Measurements from ENCODE around the gene AGPS. TPM values are rescaled to one million over a fixed set of nuclear protein-coding genes. Genes with fewer than 3 reads are reported as not detected.
"Not testable (repeated sequence)": the region's sequence is repeated elsewhere in the genome, so short reads cannot be mapped to it uniquely, and the experiment has no call there.

Gene AGPS
- 10 to 100 TPM; 73.1 to 80.1 (median 73.7) TPM for total RNA-seq

GRCh38 chr2:177392373-177393202, at the start of gene AGPS:
Gene AGPS, plus strand, starts transcription at chr2:177392773. Its CDS starts 17 bp downstream, at chr2:177392790.
- peaks cover 10% of the 10 kb centered on the region for H3K36me3 Mint-ChIP-seq (ENCODE audit: insufficient read depth)

GRCh38 chr2:177343773-177344172, 48.8 kb upstream of the AGPS start:
- ATAC-seq (no peak), DNase-seq (no peak)
- H3K4me3 Mint-ChIP-seq = no peak overlapping the region
- no peaks in the 10 kb centered on the region for H3K27me3 Mint-ChIP-seq (ENCODE audit: low read depth)
- H3K9me3 Mint-ChIP-seq = no peaks in the 10 kb centered on the region
- no peaks in the 10 kb centered on the region for H3K4me1 Mint-ChIP-seq (ENCODE audit: low read depth)
- peaks cover 2% of the 10 kb centered on the region for H3K36me3 Mint-ChIP-seq (ENCODE audit: insufficient read depth)

More at GRCh38 chr2:177392373-177393202, at the start of gene AGPS:
- peaks cover 47% of the 10 kb centered on the region for H3K4me1 Mint-ChIP-seq (ENCODE audit: low read depth)
- no peaks in the 10 kb centered on the region for H3K27me3 Mint-ChIP-seq (ENCODE audit: low read depth)
- H3K4me3 Mint-ChIP-seq = peak within 1 kb of the TSS; percentile 87
- no peaks in the 10 kb centered on the region for H3K9me3 Mint-ChIP-seq
- ATAC-seq (peak; percentile 90 to 93), DNase-seq (peak; percentile 68)

- ATAC-seq (no peak), DNase-seq (no peak)
- Mint-ChIP-seq H3K4me1 (ENCODE audit: low read depth) (no peaks in the 10 kb centered on the region), H3K36me3 (ENCODE audit: insufficient read depth) (peaks cover 2% of the 10 kb centered on the region), H3K27me3 (ENCODE audit: low read depth) (no peaks in the 10 kb centered on the region), H3K4me3 (no peak overlapping the region), H3K9me3 (no peaks in the 10 kb centered on the region)
Observed at GRCh38 chr2:177344316-177344715, 48.3 kb upstream of the AGPS start.

- no peaks in the 10 kb centered on the region for H3K4me1 Mint-ChIP-seq (ENCODE audit: low read depth)
- ATAC-seq (no peak), DNase-seq (no peak)
- peaks cover 2% of the 10 kb centered on the region for H3K36me3 Mint-ChIP-seq (ENCODE audit: insufficient read depth)
- H3K9me3 Mint-ChIP-seq = no peaks in the 10 kb centered on the region
- no peaks in the 10 kb centered on the region for H3K27me3 Mint-ChIP-seq (ENCODE audit: low read depth)
- no peak overlapping the region for H3K4me3 Mint-ChIP-seq
Observed at GRCh38 chr2:177346192-177346591, 46.4 kb upstream of the AGPS start.

GRCh38 chr2:177347570-177347969, 45.0 kb upstream of the AGPS start:
- no peak for ATAC-seq
- Mint-ChIP-seq H3K27me3 (ENCODE audit: low read depth) (no peaks in the 10 kb centered on the region), H3K36me3 (ENCODE audit: insufficient read depth) (no peaks in the 10 kb centered on the region), H3K9me3 (no peaks in the 10 kb centered on the region), H3K4me1 (ENCODE audit: low read depth) (peaks cover 4% of the 10 kb centered on the region), H3K4me3 (no peak overlapping the region)
- DNase-seq = no peak

DNA sequence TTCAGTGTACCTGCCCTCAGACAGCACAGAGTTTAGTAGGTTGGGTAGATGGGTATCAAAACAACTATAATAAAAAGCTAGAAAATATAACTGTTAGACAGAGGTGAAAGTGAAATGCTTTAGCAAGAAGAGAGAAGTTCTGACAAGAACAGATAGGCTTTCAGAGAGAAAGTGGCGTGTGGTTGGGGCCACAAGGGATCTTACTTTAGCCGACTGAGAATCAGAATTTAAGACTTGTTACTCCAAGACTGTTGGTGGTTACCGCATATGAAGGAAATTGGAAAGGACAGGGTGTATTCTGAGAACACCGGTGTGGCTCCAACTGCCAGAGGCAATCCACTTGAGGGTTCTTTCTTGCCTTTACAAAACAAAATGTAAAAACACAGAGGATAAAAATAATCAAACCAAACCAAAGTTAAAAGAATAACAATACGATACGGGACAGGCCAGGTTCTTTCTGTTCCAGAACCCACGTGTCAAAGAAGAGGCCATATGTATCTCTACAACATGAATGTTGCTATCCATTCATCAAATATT, 44.4 kb upstream of the AGPS start:
- H3K4me3 Mint-ChIP-seq = no peak overlapping the region
- DNase-seq (no peak), ATAC-seq (no peak)
- no peaks in the 10 kb centered on the region for H3K27me3 Mint-ChIP-seq (ENCODE audit: low read depth)
- no peaks in the 10 kb centered on the region for H3K9me3 Mint-ChIP-seq
- H3K4me1 Mint-ChIP-seq (ENCODE audit: low read depth) = peaks cover 9% of the 10 kb centered on the region
- H3K36me3 Mint-ChIP-seq (ENCODE audit: insufficient read depth) = no peaks in the 10 kb centered on the region

- Mint-ChIP-seq H3K4me1 (ENCODE audit: low read depth) (peaks cover 9% of the 10 kb centered on the region), H3K27me3 (ENCODE audit: low read depth) (no peaks in the 10 kb centered on the region), H3K4me3 (no peak overlapping the region), H3K36me3 (ENCODE audit: insufficient read depth) (no peaks in the 10 kb centered on the region), H3K9me3 (no peaks in the 10 kb centered on the region)
- DNase-seq (no peak), ATAC-seq (no peak)
Observed at GRCh38 chr2:177348733-177349693, 43.6 kb upstream of the AGPS start.

DNA sequence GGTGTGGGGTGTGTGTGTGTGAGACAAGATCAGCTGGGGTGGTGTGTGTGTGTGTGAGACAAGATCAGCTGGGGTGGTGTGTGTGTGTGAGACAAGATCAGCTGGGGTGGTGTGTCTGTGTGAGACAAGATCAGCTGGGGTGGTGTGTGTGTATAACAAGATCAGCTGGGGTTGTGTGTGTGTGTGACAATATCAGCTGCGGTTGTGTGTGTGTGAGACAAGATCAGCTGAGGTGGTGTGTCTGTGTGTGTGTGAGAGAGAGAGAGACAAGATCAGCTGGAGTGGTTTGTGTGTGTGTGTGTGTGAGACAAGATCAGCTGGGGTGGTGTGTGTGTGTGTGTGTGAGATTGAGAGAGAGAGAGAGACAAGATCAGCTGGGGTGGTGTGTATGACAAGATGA, 41.9 kb upstream of the AGPS start:
- not testable (repeated sequence) for H3K27me3 Mint-ChIP-seq (ENCODE audit: low read depth); H3K36me3 Mint-ChIP-seq (ENCODE audit: insufficient read depth); H3K4me1 Mint-ChIP-seq (ENCODE audit: low read depth); DNase-seq; ATAC-seq; H3K4me3 Mint-ChIP-seq; H3K9me3 Mint-ChIP-seq

GRCh38 chr2:177351121-177351520, 41.5 kb upstream of the AGPS start:
- not testable (repeated sequence) for H3K27me3 Mint-ChIP-seq (ENCODE audit: low read depth); ATAC-seq; H3K9me3 Mint-ChIP-seq; H3K36me3 Mint-ChIP-seq (ENCODE audit: insufficient read depth); H3K4me3 Mint-ChIP-seq; DNase-seq; H3K4me1 Mint-ChIP-seq (ENCODE audit: low read depth)

DNA sequence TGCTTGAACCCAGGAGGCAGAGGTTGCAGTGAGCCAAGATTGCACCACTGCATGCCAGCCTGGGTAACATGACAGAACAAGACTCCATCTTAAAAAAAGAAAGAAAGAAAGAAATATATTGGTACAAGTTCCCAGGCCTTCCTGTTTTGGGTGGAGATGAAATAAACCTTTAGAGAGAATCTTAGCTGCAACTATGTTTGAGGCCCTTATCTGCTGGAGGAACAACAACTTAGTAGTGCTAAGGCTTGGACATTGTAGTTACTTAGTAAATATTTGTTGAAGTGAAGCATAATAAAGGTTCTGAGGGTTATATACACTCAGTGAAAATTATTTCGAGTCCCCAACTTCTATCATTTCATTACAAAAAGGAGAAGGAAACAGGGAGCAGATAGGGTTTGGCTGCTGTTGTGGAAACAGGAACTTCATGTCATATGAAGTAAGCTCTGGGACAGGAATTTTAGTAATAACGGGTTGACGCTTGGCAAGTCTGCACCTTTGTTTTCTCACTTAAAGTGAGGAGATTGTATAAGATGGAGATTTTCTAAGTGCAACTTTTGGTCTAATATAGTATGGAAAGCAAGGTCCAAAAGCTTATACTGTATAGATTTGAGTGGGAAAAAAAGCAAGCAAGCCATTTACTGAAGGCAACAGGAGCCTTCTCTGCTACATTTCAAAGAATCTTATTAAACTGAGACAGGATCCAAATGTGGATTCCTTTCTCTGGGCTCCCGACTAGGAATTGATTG, 40.0 kb upstream of the AGPS start:
- peaks cover 9% of the 10 kb centered on the region for H3K4me1 Mint-ChIP-seq (ENCODE audit: low read depth)

DNA sequence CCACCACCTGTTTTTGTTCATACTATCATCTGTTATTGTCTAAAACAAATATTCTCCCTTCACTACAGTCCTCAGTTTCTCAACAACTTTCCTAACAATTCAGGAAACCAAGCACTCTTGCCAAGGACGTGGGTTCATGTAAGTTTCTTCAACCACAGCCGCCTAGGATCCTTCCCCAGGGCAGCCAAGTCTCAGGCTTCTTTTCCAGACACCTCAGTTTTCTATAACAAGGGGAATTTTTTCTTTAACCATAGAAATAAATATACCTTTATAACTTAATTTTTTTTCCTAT, 39.4 kb upstream of the AGPS start:
- DNase-seq = no peak
- H3K36me3 Mint-ChIP-seq (ENCODE audit: insufficient read depth) = no peaks in the 10 kb centered on the region
- ATAC-seq = no peak
- no peaks in the 10 kb centered on the region for H3K27me3 Mint-ChIP-seq (ENCODE audit: low read depth)
- H3K9me3 Mint-ChIP-seq = no peaks in the 10 kb centered on the region
- no peak overlapping the region for H3K4me3 Mint-ChIP-seq
- peaks cover 9% of the 10 kb centered on the region for H3K4me1 Mint-ChIP-seq (ENCODE audit: low read depth)

More for the DNA sequence above, 40.0 kb upstream of the AGPS start:
- ATAC-seq (no peak), DNase-seq (no peak)
- Mint-ChIP-seq H3K27me3 (ENCODE audit: low read depth) (no peaks in the 10 kb centered on the region), H3K36me3 (ENCODE audit: insufficient read depth) (no peaks in the 10 kb centered on the region), H3K9me3 (no peaks in the 10 kb centered on the region), H3K4me3 (no peak overlapping the region)

DNA sequence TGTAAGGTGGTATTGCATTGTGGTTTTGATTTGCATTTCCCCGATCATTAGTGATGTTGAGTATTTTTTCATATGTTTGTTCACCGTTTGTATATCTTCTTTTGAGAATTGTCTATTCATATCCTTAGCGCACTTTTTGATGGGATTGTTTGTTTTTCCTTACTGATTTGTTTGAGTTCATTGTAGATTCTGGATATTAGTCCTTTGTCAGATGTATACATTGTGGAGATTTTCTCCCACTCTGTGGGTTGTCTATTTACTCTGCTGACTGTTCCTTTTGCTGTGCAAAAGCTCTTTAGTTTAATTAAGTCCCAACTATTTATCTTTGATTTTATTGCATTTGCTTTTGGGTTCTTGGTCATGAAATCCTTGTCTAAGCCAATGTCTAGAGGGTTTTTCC, 38.0 kb upstream of the AGPS start:
- H3K36me3 Mint-ChIP-seq (ENCODE audit: insufficient read depth); H3K4me1 Mint-ChIP-seq (ENCODE audit: low read depth); H3K27me3 Mint-ChIP-seq (ENCODE audit: low read depth); H3K4me3 Mint-ChIP-seq; H3K9me3 Mint-ChIP-seq; ATAC-seq; DNase-seq: not testable (repeated sequence)

DNA sequence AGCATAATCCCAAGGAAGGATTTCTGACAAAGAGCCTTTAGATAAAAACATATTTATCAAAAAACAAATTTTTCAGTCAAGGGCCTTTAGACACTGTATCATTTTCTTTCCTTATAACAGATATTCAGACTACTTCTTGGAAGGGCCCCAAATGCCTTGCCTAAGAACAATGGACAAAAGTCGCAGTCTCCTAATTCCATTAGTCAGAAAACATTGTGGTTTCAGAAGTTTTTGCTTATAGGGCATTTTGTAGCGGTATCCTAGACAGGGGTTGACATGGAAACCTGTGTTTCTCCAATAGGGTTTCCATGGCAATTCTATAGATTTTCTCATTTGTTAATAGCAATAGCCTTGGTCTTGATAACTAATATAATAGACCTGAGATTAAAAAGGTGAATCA, 36.7 kb upstream of the AGPS start:
- DNase-seq (no peak), ATAC-seq (no peak)
- H3K9me3 Mint-ChIP-seq = no peaks in the 10 kb centered on the region
- no peak overlapping the region for H3K4me3 Mint-ChIP-seq
- no peaks in the 10 kb centered on the region for H3K36me3 Mint-ChIP-seq (ENCODE audit: insufficient read depth)
- H3K27me3 Mint-ChIP-seq (ENCODE audit: low read depth) = no peaks in the 10 kb centered on the region
- peaks cover 9% of the 10 kb centered on the region for H3K4me1 Mint-ChIP-seq (ENCODE audit: low read depth)
